Femur (tissue), 1 donor: ENCODE data around the gene NXNL1.
"Not testable (repeated sequence)": the region's sequence is repeated elsewhere in the genome, so short reads cannot be mapped to it uniquely, and the experiment has no call there.

Experiments used
- DNase-seq: peaks from one replicate; pipeline ENCODE4 v3.0.0-alpha.2; 2017

NXNL1 gene

GRCh38 chr19:17486545-17487240, 26.0 kb upstream of the NXNL1 start:
- no peak for DNase-seq

GRCh38 chr19:17484520-17485185, 23.9 kb upstream of the NXNL1 start:
- no peak for DNase-seq

- DNase-seq = no peak
Observed at GRCh38 chr19:17483605-17484002, 22.9 kb upstream of the NXNL1 start.

- DNase-seq = no peak
Observed at GRCh38 chr19:17482877-17483604, 22.3 kb upstream of the NXNL1 start.

- DNase-seq = no peak
Observed at GRCh38 chr19:17481986-17482385, 21.3 kb upstream of the NXNL1 start.

GRCh38 chr19:17479325-17479791, 18.6 kb upstream of the NXNL1 start:
- no peak for DNase-seq

GRCh38 chr19:17475541-17476115, 14.9 kb upstream of the NXNL1 start:
- peak; percentile 88 for DNase-seq

GRCh38 chr19:17475011-17475540, 14.3 kb upstream of the NXNL1 start:
- DNase-seq = not testable (repeated sequence)

- no peak for DNase-seq
Observed at GRCh38 chr19:17473041-17473440, 12.3 kb upstream of the NXNL1 start.

- no peak for DNase-seq
Observed at GRCh38 chr19:17471410-17472125, 10.8 kb upstream of the NXNL1 start.

GRCh38 chr19:17470068-17470841, 9.5 kb upstream of the NXNL1 start, which contains the start of gene SLC27A1:
SLC27A1 (plus strand) TSS chr19:17470524; CDS start chr19:17470541, 17 bp downstream.
- DNase-seq = peak; percentile 99

GRCh38 chr19:17469481-17470067, 8.8 kb upstream of the NXNL1 start:
- peak; percentile 95 for DNase-seq

- DNase-seq = no peak
Observed at GRCh38 chr19:17469092-17469480, 8.4 kb upstream of the NXNL1 start.

GRCh38 chr19:17468302-17469091, 7.8 kb upstream of the NXNL1 start:
- no peak for DNase-seq

GRCh38 chr19:17467471-17468301, 7.0 kb upstream of the NXNL1 start:
- DNase-seq = no peak

- no peak for DNase-seq
Observed at GRCh38 chr19:17466487-17466850, 5.7 kb upstream of the NXNL1 start.

- no peak for DNase-seq
Observed at GRCh38 chr19:17458970-17459369, 1.8 kb downstream of the NXNL1 start.

- DNase-seq = no peak
Observed at GRCh38 chr19:17457616-17458015, 3.1 kb downstream of the NXNL1 start.

GRCh38 chr19:17456127-17456526, 4.6 kb downstream of the NXNL1 start:
- DNase-seq = no peak
